GM19468 (cell line): ENCODE measurements around the gene BHLHE23.

Source experiments
- ATAC-seq: cut with Tn5 transposase; IDR thresholded peaks from one replicate; pipeline ENCODE4 v1.9.1; 2021; ENCODE audit warnings: mild to moderate bottlenecking, moderate library complexity, moderate number of reproducible peaks; ENCODE audit not compliant: unreplicated experiment; ENCODE audit errors: extremely low read depth

The BHLHE23 gene

DNA sequence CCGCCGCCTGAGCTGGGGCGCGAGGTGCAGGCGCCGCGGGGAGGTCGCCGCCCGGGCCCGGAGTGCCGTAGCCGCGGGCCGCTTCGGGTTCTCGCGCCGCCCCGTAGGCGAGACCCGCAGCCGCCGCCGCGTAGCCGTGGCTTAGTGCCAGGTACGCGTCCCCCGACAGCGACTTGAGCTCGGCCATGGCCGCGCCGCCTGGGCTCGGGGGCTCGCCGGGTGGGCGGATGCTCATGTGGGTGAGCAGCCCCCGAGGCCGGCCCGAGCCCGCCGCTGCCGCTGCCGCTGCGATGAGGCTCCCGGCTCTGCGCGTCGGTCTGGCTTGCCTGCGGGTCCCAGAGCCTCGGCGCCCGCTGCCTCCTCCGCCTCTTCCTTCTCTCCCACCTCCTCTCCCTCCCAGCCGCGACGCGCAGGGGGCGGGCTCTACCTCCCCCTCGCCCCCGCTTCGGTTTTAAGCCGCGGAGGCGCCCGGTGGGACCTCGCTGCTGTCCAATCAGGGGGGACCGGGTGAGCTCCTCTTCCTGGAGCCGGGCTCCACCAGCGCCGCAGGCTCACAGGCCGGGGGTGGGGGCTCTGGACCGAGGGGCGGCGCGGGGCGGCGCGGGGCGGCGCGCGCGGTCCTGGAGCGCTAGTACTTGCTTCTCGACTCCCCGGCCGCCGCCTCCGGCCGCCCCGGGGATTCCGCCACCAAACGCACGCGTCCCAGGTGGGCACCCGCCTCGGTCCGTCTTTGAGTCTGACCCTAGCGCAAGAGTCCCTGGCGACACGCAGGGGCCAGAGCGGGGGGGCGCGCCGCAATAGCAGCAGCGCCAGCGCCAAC is at the start of gene BHLHE23:
Gene BHLHE23, minus strand, starts transcription at position 425 of the 820 bp plus-strand sequence. Its CDS starts 190 bp downstream, at position 235.
- ATAC-seq, result no peak

DNA sequence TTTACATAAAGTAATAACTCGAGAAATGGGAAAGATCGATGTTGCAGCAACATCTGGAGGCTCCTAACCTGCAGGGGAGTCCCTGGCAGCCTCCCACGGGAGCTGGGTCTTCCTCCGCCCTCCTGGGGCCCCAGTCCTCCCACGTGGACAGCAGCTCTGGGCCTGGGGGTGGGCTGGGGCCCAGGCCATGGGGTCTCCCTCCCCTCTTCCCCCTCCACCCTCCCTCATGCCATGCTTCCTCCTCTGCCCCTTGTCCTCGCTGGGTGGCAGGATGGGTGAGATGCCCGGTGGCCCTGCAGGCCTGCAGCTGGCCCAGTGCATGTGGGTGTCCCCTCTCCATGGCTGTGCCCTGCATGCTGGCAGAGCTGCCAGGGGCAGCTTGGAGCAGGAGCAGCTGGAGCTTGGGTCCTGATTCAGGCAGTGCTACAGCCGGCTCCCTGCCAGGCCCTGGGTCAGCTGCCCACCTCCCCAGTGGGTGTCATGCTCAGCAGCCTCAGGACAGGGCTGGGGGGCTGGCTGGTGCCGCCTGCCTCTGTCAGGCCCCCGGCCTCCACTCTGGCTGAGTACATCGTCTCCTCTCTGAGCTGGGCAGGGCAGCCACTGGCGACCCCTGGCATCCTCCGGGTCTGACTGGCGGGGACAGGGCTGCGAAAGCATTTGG is 48.9 kb upstream of the BHLHE23 start:
- ATAC-seq, result no peak

DNA sequence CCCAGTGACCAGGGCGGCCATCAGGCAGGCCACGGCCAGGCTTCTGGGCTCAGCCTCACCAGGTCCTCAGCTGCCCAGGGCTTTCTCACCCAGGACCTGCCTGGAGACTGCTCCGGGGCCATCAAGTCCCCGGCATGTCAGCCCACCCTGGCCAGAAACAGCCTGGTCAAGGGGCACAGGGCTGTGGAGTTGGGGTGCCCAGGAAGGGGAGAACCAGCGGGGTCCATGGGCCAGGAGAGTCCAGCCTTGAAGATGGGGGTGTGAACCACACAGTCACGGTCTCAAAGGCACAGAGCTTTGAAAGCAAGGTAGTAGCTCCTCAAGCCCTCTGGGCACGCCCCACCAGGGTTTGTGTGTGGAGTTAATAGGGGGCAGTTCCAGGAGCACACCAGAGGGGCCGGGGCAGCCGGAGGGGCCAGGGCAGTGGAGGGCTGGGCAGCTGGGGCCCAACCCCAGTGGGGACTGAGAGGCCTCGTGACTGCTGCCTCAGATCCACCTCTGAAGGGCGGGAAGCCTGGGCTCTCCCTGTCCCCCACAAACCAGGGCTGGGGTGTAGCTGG is 48.0 kb upstream of the BHLHE23 start:
- no peak for ATAC-seq

DNA sequence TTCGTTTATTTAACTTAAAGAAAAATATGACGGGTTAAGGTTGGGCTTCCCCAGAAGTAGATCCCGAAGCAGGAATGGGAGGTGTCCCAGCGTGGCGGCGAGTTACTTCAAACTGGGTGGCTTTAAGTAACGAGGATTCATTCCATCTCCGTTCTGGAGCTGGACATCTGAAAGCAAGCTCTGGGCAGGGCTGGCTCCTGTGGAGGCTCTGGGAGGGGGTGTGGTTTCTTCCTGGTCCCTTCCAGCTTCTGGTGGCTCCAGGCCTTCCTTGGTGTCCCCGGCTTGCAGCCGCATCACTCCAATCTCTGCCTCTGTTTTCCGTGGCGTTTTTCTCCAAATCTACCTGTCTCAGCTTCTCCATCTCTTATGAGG is 47.3 kb upstream of the BHLHE23 start:
- no peak for ATAC-seq

DNA sequence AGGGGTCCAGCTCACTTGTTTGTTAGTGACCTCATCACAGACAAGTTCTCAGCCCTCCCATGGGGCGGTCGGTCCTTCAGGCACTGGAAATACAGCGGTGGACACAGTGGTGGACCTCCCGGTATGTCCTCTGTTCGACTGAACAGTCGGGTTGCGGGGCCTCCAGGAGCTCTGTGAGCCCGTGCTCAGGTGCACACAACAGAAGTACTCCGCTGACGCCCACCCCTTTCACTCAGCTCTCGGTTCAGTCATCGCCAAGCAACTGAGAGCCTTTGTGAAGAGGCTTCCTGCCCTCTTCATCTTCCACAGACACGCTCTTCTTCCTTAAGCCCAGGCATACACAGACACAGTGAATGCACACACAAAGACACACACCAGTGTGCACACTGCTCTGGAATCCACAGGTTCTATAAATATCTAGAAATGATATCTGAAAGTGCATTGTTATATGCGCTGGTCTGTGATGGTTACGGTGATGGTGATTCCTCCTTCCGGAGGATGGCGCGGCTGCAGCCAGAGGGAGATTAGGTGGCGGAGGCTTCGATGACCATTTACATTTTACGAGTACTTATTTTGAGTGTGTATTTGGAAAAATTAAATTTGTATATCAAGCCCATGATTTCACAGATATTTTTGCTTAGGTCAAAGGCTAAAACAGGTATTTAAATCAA is 46.8 kb upstream of the BHLHE23 start:
- ATAC-seq, result no peak

DNA sequence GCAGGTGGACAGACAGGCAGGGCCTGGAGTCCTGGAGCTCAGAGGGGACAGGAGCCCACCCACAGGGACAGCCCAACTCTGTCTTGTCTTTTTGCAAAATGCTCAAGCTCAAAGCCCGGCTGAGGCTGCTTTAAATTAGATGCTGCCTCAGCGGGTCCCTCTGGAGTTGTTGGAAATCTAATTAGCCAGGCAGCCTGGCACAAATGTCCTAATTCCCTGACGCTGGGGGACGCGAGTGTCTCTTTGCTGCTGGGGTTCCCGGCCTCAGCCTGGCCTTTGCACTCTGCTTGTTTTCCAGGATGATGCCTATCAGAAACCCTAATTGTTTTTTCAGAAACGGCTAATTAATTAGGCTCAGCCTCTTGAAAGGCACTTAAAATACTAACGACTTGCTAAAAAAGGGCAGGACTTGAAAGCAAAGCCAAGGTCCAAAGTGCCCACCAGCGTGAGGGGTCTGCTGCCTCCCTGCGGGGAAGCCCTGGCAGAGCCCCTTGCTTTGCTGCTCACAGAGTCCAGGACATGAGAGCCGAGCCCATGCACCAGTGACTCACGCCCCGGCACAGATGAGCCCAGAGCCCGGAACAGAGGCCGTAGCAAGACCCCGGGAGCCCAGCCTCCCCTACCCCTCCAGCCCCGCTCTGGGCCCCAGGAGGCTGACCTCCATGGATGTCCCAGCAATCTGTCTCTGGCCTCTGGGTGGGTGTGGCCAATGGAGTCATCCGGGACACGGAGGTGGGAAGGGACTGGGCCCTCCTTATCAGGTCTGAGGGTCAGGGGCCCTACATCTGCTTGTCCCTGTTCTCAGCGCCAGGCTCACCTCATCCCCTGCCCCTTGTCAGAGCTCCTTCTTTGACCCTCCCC is 46.0 kb upstream of the BHLHE23 start:
- no peak for ATAC-seq

DNA sequence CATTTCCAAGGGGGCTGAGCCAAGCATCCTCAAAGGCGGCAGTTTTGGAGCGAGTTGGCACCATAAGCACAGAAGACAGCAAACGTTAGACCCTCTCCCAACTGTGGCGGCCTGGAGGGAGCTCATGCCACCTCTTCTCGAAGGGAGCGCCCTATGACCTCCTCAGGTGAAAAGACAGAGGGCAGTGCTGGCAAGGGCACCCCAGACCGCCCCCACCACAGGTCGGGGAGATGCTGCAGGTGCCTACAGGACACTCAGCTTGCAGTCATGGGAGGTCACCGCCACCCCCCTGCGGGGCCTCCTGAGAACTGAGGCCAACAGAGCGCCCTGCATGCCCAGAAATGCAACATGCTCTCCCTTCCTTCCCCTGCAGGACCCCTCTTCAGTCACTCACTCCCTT is 45.1 kb upstream of the BHLHE23 start:
- ATAC-seq, result no peak

DNA sequence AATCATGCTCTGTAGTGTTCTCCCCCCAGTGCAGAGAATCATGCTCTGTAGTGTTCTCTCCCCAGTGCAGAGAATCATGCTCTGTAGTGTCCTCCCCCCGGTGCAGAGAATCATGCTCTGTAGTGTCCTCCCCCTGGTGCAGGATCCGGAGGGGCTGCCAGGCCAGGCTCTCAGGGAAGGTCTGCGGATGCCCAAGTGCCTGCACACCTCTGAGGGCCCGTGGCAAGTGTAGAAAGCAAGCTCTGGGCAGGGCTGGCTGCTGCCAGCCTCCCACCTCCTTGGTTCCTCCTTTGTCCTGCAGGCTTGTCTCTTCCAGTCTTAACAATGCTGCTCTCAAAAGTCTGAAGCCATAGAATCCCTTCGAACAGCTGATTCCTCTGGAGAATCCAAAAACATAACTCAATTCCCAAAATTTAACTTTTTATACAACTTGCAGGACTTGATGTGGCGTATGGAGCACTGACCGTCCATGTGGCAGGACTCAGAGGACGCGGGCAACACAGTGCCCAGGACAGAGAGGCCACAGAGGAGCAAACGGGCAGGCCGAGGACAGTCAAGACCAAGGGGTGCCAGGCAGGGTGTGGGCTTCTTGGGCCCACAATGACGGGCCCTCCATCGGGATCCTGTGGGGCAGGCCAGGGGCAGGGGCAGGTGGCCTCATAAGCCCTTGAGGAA is 44.6 kb upstream of the BHLHE23 start:
- ATAC-seq, result no peak

DNA sequence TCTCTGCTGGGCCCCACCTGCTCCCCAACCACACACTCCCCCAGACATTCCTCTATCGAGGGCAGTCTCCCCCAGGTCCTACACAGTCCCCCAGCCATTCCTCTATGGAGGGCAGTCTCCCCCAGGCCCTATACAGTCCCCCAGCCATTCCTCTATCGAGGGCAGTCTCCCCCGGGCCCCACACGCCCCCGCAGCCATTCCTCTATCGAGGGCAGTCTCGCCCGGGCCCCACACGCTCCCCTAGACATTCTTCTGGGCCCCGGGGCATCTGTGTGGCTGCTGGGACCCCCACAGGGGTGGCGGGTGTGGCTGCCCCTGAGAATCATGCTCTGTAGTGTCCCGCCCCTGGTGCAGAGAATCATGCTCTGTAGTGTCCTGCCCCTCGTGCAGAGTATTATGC is 43.6 kb upstream of the BHLHE23 start:
- ATAC-seq, result no peak

DNA sequence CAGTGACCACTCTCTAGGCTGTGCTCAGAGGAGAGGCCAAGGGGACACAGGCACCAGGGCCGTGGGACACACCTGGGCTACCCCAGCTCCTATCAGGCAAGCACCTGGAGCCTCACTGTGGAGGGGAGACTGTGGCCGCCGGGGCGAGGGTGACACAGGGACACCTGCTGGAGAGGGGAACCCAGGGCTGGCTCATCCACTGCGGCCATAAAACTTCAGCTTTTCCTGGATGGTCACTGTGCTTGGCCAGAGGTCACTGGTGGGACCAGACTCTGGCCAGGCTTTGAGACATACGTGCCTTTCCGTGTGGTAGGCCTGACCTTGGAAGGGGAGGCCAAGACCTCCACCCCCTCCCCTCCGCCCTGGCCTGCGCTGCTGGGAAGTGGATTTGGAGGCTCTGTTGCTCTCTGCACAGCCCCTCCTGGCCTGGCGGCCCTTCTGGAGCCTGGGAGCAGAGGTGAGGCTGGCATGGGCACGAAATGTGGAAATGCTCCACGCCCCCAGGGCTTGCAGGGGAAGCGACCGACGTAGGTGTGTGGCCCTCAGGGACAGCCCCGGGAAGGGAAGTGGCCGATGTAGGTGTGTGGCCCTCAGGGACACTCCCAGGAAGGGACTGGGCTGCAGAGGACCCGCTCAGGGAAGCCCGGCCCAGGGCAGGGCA is 42.9 kb upstream of the BHLHE23 start:
- no peak for ATAC-seq

DNA sequence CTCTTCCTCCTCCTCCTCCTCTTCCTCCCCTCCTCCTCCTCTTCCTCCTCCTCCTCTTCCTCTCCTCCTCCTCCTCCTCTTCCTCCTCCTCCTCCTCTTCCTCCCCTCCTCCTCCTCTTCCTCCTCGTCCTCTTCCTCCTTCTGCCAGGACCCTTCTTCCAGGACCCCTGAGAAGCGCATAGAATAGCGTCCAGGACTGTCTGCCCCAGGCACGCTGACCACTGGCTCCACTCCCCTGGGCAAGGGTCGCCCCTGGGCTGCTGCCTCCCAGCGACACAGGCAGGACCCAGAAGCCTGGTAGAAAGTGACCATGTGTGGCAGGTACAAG is 42.4 kb upstream of the BHLHE23 start:
- ATAC-seq, result no peak

DNA sequence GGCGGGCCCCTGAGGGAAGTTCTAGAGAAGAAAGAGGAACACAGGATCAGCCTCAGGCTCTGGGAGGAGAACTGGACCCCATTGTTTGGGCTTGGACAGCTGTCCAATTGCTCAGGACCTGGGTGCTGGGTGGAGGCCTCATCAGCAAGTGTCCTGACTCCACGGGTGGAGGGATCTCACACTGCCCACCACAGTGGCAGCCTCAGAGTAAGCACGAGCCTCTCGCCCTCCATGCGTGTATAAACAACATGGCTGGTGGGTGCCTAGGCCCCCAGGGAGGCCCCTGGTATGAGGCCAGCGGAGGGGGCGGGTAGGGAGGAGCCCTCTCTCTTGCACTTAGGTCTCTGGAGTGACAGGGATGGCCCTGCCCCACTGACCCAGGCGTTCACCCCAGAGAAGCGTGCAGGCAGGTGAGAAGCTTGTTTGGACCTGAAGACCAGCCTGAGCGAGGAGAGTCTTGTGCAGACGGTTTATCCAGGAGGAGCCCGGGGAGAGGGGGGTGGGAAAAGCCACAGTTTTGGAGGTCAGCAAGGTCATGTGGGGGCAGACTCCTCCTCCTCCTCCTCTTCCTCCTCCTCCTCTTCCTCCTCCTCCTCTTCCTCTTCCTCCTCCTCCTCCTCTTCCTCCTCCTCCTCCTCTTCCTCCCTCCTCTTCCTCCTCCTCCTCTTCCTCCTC is 41.9 kb upstream of the BHLHE23 start:
- no peak for ATAC-seq

DNA sequence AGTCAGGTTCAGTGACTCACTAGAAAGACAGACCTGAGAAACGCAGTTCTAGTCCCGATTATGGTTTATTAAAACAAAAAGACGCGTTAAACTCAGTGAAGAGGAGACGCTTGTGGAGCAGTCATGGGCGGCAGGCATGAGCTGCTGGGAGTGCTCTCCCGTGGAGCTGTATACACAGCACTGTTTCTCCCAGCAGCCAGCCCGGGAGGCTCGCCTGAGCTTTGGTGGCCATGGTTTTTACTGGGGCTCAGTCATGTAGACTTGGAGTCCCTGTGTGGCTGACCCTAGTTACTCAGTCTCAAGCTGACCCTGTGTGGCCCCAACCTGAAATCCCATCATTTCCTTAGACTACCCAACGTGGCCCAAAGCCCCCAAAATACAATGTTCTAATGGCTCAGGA is 41.2 kb upstream of the BHLHE23 start:
- no peak for ATAC-seq

DNA sequence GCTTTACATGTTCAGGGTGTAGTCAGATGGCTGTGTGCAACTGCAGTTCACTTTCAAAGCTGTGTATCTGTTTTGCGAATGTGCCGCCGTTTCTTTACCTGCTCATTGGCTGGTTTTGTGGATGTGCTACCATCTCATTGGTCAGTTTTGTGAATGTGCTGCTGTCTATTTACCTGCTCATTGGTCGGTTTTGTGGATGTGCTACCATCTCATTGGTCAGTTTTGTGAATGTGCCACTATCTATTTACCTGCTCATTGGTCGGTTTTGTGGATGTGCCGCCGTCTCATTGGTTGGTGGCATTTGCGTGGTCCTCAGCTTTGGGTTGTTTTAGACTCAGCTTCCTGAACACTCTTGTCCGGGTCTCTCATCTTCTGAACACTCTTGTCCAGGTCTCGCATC is 40.5 kb upstream of the BHLHE23 start:
- no peak for ATAC-seq

DNA sequence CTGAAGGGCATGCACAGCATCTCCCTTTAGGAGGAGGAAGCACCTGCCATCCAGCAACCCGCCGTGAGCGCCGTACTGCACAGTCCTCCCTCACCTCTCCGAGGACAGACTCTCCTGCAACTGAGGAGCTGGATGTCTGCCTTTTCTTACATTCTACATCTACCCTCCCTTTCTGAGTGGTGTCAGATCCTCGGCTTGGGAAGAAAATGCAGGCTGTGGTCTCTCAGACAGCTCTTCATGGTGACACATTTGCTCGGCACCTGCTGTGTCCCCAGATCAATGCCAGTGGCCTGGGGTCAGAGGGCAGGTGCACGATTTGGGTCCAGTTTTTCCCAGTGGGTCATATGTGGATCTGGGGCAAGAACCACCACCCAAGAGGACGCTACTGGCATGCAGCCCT is 40.1 kb upstream of the BHLHE23 start:
- no peak for ATAC-seq

DNA sequence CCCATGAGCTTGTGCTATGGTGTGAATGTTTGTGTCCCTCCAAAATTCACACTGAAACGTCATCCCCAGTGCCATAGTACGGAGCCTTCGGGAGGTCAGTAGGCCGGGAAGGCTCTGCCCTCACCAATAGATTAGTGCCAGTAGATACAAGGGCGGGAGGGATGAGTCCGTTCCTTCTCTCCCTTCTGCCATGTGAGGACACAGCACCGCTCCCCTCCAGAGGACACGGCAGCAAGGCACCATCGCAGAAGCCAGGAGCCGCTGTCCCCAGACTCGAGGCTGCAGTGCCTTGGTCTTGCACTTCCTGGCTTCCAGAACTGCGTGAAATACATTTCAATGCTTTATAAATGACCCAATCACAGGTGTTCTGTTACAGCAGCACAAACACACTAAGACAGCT is 39.2 kb upstream of the BHLHE23 start:
- ATAC-seq, result no peak

DNA sequence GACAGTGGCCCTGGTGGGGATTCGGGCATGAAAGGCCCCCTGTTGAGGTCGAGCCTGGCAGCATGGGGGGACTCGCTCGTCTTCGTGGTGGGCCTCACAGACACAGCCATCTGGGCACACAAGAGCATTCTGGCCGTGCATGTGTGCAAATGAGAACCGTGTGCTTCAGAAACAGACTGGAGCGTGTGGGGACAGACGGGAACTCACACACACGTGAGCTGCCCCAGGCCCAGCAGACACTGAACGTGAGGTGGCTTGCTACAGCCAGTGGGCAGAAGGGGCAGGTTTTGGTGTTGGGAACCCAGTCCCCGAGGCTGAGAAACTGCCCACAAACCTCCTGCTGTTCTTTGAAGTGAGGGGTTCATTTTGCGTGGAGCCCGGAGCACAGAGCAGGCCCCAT is 38.6 kb upstream of the BHLHE23 start:
- ATAC-seq, result no peak

DNA sequence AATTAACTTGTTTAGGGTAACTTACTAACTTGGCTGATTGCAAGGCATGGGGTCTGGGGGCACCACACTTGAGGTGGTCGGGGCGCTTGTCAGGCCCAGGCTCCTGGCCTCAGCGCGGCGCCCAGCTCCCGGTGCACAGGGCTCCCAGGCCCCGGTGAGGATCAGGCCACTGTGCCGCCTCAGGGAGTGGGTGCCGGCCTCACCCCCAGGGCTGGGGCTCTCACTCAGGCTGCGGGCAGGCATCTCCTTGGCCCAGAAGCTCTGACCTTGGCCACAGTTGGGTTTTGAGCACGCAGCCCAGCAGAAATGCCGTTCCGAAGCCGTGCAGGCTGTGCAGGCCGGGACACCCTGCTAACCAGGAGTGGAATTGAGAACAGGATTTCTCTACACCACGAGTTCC is 37.8 kb upstream of the BHLHE23 start:
- ATAC-seq, result no peak

DNA sequence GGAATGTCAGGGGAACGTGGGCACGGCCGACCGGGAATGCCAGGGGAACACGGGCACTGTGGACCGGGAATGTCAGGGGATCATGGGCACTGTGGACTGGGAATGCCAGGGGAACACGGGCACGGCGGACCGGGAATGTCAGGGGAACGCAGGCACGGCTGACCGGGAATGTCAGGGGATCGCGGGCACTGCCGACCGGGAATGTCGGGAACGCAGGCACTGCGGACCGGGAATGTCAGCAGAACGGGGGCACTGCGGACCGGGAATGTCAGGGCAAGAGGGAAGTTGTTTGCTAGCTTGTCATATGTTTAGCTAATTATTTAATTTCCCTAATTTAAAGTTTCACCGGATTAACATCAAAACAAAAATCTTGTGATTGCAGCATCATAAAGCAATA is 37.4 kb upstream of the BHLHE23 start:
- no peak for ATAC-seq
